Measurements from ENCODE around the gene KCNIP4.

DNA sequence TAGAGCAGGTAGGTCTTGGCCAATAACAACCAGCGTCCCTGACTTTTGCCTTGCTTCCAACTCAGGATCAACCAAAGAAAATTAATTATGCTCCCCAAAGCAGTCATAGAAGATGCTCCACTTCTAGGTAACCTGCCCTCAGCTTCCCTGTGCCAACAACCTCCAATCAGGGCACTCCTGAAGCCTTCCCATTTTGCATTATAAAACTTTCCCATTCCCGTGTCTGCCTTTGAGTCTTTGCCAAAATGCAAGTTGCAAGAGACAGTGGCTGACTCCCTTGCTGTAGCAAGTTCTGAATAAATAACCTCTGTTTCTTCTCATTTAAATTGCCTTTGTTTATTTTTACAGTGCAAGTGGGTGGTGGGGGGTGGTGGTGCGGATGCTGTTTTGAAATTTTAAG, 830.3 kb downstream of the KCNIP4 start:
- TF ChIP-seq, protein P1, sequence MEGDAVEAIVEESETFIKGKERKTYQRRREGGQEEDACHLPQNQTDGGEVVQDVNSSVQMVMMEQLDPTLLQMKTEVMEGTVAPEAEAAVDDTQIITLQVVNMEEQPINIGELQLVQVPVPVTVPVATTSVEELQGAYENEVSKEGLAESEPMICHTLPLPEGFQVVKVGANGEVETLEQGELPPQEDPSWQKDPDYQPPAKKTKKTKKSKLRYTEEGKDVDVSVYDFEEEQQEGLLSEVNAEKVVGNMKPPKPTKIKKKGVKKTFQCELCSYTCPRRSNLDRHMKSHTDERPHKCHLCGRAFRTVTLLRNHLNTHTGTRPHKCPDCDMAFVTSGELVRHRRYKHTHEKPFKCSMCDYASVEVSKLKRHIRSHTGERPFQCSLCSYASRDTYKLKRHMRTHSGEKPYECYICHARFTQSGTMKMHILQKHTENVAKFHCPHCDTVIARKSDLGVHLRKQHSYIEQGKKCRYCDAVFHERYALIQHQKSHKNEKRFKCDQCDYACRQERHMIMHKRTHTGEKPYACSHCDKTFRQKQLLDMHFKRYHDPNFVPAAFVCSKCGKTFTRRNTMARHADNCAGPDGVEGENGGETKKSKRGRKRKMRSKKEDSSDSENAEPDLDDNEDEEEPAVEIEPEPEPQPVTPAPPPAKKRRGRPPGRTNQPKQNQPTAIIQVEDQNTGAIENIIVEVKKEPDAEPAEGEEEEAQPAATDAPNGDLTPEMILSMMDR (IDR thresholded peaks at IDR 0.05): no peak
- TF ChIP-seq POLR2A (IDR thresholded peaks at IDR 0.05): no peak
